Adipose tissue (tissue), 3 donors: ENCODE results near the gene PLEKHG4. TPM values are rescaled to one million over a fixed set of nuclear protein-coding genes. Genes with fewer than 3 reads are reported as not detected.

Experiments used
- H3K27ac ChIP-seq: one replicate; pipeline ENCODE4 v1.5.1; 2013; ENCODE audit warnings: low read depth, low read length
- WGBS, 3 donors: extraction: QIAGEN DNeasy Blood & Tissue Kit; methylation state at CpG; one replicate each; pipeline ENCODE4 v1.1.7; 2013; 5-methylcytosine and 5-hydroxymethylcytosine counted together
- polyA plus RNA-seq, 3 donors: library from polyadenylated mRNA; stranded (reverse); fragments of 200-250 nt; gene quantifications; one replicate each; pipeline ENCODE4 v1.2.3, GENCODE V29; 2013
- donor health status: healthy with polysubstance abuse.
- donor health status: Bipolar disorder and iron deficiency.
- donor health status: healthy.

PLEKHG4 gene
- polyA plus RNA-seq: 10 to 100 TPM in 2 of 3 donors, 1 to 10 TPM in 1; 5.6 to 12.6 (median 11.6) TPM

GRCh38 chr16:67279296-67280089, at the start of gene PLEKHG4:
Gene PLEKHG4, plus strand, starts transcription at chr16:67279532. Its CDS starts 513 bp downstream, at chr16:67280045.
- 18 to 26% (median 25%) methylated on average over 55 to 83 of the region's 83 CpGs for whole genome bisulfite sequencing, 3 donors
- no peak within 1 kb of the TSS for H3K27ac ChIP-seq

GRCh38 chr16:67229906-67230808, 49.2 kb upstream of the PLEKHG4 start:
- WGBS, 3 donors: 89 to 93% (median 91%) methylated on average over 32 of the region's 32 CpGs

GRCh38 chr16:67230809-67231660, 48.3 kb upstream of the PLEKHG4 start:
- 74 to 91% (median 85%) methylated on average over 12 of the region's 12 CpGs for WGBS, 3 donors
- H3K27ac ChIP-seq: no peak overlapping the region

More at GRCh38 chr16:67229906-67230808, 49.2 kb upstream of the PLEKHG4 start:
- no peak overlapping the region for H3K27ac ChIP-seq

GRCh38 chr16:67233596-67233995, 45.7 kb upstream of the PLEKHG4 start:
- no peak overlapping the region for H3K27ac ChIP-seq
- WGBS, 3 donors: 65 to 77% (median 71%) methylated on average over 7 of the region's 7 CpGs

GRCh38 chr16:67234180-67234597, 45.1 kb upstream of the PLEKHG4 start:
- 93 to 98% (median 95%) methylated on average over 9 to 10 of the region's 10 CpGs for WGBS, 3 donors
- H3K27ac ChIP-seq: no peak overlapping the region

GRCh38 chr16:67235816-67236562, 43.3 kb upstream of the PLEKHG4 start:
- 83 to 88% (median 86%) methylated on average over 17 of the region's 17 CpGs for WGBS, 3 donors
- H3K27ac ChIP-seq: no peak overlapping the region

GRCh38 chr16:67236563-67237395, 42.6 kb upstream of the PLEKHG4 start:
- no peak overlapping the region for H3K27ac ChIP-seq
- WGBS, 3 donors: 82 to 85% (median 84%) methylated on average over 46 to 50 of the region's 50 CpGs

- 83 to 84% (median 83%) methylated on average over 16 of the region's 16 CpGs for WGBS, 3 donors
- no peak overlapping the region for H3K27ac ChIP-seq
These were observed 41.7 kb upstream of the PLEKHG4 start for GRCh38 chr16:67237396-67238277.

- 95 to 97% (median 96%) methylated on average over 3 of the region's 3 CpGs for WGBS, 3 donors
- no peak overlapping the region for H3K27ac ChIP-seq
These were observed 41.1 kb upstream of the PLEKHG4 start for GRCh38 chr16:67238278-67238575.

GRCh38 chr16:67238806-67239470, 40.4 kb upstream of the PLEKHG4 start:
- no peak overlapping the region for H3K27ac ChIP-seq
- WGBS, 3 donors: 89 to 95% (median 89%) methylated on average over 9 of the region's 9 CpGs

- 73 to 82% (median 75%) methylated on average over 4 of the region's 4 CpGs for WGBS, 3 donors
- H3K27ac ChIP-seq: no peak overlapping the region
These were observed 38.8 kb upstream of the PLEKHG4 start for GRCh38 chr16:67240506-67240905.

- 46 to 59% (median 57%) methylated on average over 10 of the region's 10 CpGs for WGBS, 3 donors
- H3K27ac ChIP-seq: no peak overlapping the region
These were observed 38.1 kb upstream of the PLEKHG4 start for GRCh38 chr16:67241008-67241900.

- no peak overlapping the region for H3K27ac ChIP-seq
- WGBS, 3 donors: 80 to 87% (median 87%) methylated on average over 4 of the region's 4 CpGs
These were observed 37.1 kb upstream of the PLEKHG4 start for GRCh38 chr16:67242138-67242730.

GRCh38 chr16:67243481-67243880, 35.9 kb upstream of the PLEKHG4 start:
- H3K27ac ChIP-seq: peak overlapping the region; percentile 67
- WGBS, 3 donors: 57 to 82% (median 59%) methylated on average over 4 of the region's 4 CpGs
